Measurements from ENCODE around the gene ANKRD50. TPM values are rescaled to one million over a fixed set of nuclear protein-coding genes. Genes with fewer than 3 reads are reported as not detected.
A peak's percentile ranks its signal among the peaks of the same experiment; 100 is the strongest.

The ANKRD50 gene
- total and polyA plus RNA-seq, 2 of the 13 experiments (the other 11 are each of a cell fraction or from before 2014, with no cell fraction given), result 2.4 to 4.4 TPM

GRCh38 chr4:124712372-124713184 lies at the start of gene ANKRD50 (continued):
- TF ChIP-seq PBX3 (CRISPR knock-in tag; IDR thresholded peaks at IDR 0.05; ENCODE audit: borderline replicate concordance), result no peak
- no peak for TF ChIP-seq MXI1 (IDR thresholded peaks at IDR 0.05; ENCODE audit: borderline replicate concordance, low read depth, low read length)
- TF ChIP-seq EEA1 (CRISPR knock-in tag; IDR thresholded peaks at IDR 0.05; ENCODE audit: borderline replicate concordance), result no peak
- TF ChIP-seq ARNT (IDR thresholded peaks at IDR 0.05), result no peak
- TF ChIP-seq ARID4A (CRISPR knock-in tag; IDR thresholded peaks at IDR 0.05; ENCODE audit: borderline replicate concordance), result peak; percentile 65
- TF ChIP-seq ZNF350 (CRISPR knock-in tag; IDR thresholded peaks at IDR 0.05; ENCODE audit: borderline replicate concordance, low read depth), result 0 out of 2 replicates have a peak, but pooled peaks have one; percentile 13
- TF ChIP-seq JUND (CRISPR knock-in tag; IDR thresholded peaks at IDR 0.05), result no peak
- no peak for TF ChIP-seq KDM3A (CRISPR knock-in tag; IDR thresholded peaks at IDR 0.05; ENCODE audit: low read depth)
- TF ChIP-seq RXRB (CRISPR knock-in tag; IDR thresholded peaks at IDR 0.05; ENCODE audit: borderline replicate concordance), result peak; percentile 9; the same call in 1 of the 2 replicates
- no peak for TF ChIP-seq SIX1 (CRISPR knock-in tag; IDR thresholded peaks at IDR 0.05; ENCODE audit: borderline replicate concordance)
- TF ChIP-seq POLR2G (IDR thresholded peaks at IDR 0.05; ENCODE audit: low read depth, low read length), result peak; percentile 74
- TF ChIP-seq MEF2D (CRISPR knock-in tag; IDR thresholded peaks at IDR 0.05), result no peak
- no peak; the same call in 1 of the 2 replicates for TF ChIP-seq HOXA9 (CRISPR knock-in tag; IDR thresholded peaks at IDR 0.05; ENCODE audit: borderline replicate concordance)
- TF ChIP-seq ZFYVE20 (CRISPR knock-in tag; IDR thresholded peaks at IDR 0.05; ENCODE audit: borderline replicate concordance, low read depth), result no peak
- no peak for TF ChIP-seq ZSCAN21 (CRISPR knock-in tag; IDR thresholded peaks at IDR 0.05; ENCODE audit: borderline replicate concordance)
- no peak for TF ChIP-seq ZSCAN22 (CRISPR knock-in tag; IDR thresholded peaks at IDR 0.05)
- TF ChIP-seq HCFC1 (IDR thresholded peaks at IDR 0.05; ENCODE audit: low read depth, low read length), result no peak
- TF ChIP-seq AGO2 (optimal IDR thresholded peaks at IDR 0.05; ENCODE audit: low read depth, low read length), result peak; percentile 62
- peak; percentile 64 for TF ChIP-seq ZNF687 (CRISPR knock-in tag; IDR thresholded peaks at IDR 0.05)
- no peak for TF ChIP-seq CHD4 (IDR thresholded peaks at IDR 0.05; ENCODE audit: borderline replicate concordance, low read length)
